ENCODE results near the gene CLIC5.

DNA sequence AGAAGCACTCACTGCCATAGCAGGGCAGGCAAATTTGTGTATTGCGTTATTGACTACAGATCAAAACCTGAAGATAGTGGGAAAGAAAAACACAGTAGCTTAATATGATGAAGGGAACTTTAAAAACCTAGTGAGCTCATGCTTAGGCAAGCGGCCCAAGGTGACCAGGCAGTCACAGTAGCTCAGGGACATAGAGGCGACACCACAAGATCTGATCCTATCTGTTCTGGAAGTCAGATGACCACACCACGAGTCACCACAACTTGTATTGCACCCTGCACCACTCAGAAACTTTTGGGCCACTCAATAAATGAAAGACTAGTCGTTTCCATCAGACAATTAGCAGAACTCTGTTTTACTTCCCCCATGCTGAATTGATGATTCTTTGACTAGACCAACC is 4.9 kb downstream of the CLIC5 start:
- TF ChIP-seq, protein P1, sequence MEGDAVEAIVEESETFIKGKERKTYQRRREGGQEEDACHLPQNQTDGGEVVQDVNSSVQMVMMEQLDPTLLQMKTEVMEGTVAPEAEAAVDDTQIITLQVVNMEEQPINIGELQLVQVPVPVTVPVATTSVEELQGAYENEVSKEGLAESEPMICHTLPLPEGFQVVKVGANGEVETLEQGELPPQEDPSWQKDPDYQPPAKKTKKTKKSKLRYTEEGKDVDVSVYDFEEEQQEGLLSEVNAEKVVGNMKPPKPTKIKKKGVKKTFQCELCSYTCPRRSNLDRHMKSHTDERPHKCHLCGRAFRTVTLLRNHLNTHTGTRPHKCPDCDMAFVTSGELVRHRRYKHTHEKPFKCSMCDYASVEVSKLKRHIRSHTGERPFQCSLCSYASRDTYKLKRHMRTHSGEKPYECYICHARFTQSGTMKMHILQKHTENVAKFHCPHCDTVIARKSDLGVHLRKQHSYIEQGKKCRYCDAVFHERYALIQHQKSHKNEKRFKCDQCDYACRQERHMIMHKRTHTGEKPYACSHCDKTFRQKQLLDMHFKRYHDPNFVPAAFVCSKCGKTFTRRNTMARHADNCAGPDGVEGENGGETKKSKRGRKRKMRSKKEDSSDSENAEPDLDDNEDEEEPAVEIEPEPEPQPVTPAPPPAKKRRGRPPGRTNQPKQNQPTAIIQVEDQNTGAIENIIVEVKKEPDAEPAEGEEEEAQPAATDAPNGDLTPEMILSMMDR (IDR thresholded peaks at IDR 0.05) = no peak
- TF ChIP-seq POLR2A (IDR thresholded peaks at IDR 0.05) = no peak
